Breast epithelium (tissue), 4 donors: ENCODE results near the gene TESMIN. TPM values are rescaled to one million over a fixed set of nuclear protein-coding genes. Genes with fewer than 3 reads are reported as not detected.

Source experiments
- DNase-seq, 2 donors: peaks; one replicate each; pipeline ENCODE4 v3.0.0-alpha.2; 2019; ENCODE audit warnings: low spot score in 2 of 2
- H3K27ac ChIP-seq, 2 donors: fragments of 200-600 bp; sonication (generic) in 1 of 2; one replicate each; pipeline ENCODE4 v1.5.1; 2016 to 2019; ENCODE audit warnings: mild to moderate bottlenecking in 1 of 2
- H3K27me3 ChIP-seq, 2 donors: fragments of 200-600 bp; sonication (generic) in 1 of 2; one replicate each; pipeline versions ENCODE4 v1.5.1 to v1.6.0; 2017 to 2019; ENCODE audit warnings: control low read depth in 1 of 2, mild to moderate bottlenecking in 1 of 2
- H3K36me3 ChIP-seq: fragments of 200-600 bp; one replicate; pipeline ENCODE4 v1.5.1; 2019
- H3K4me1 ChIP-seq, 2 donors: fragments of 200-600 bp; sonication (generic); one replicate each; pipeline ENCODE4 v1.5.1; 2016 to 2019; ENCODE audit warnings: control low read depth in 1 of 2
- H3K4me3 ChIP-seq, 3 donors: fragments of 200-600 bp; sonication (generic); 1 replicate in 2 of 3; 2 replicates in 1 of 3; pipeline ENCODE4 v1.5.1; 2016 to 2019; ENCODE audit warnings: mild to moderate bottlenecking in 3 of 3, moderate library complexity in 2 of 3
- H3K9me3 ChIP-seq, 2 donors: fragments of 200-600 bp; sonication (generic) in 1 of 2; one replicate each; pipeline ENCODE4 v1.5.1; 2016 to 2019; ENCODE audit warnings: control low read depth in 1 of 2
- CTCF ChIP-seq, 3 donors: fragments of 450-650 bp; IDR thresholded peaks; one replicate each; pipeline ENCODE4 v1.5.1; 2016 to 2017; ENCODE audit warnings: antibody characterized with exemption in 3 of 3, mild to moderate bottlenecking in 3 of 3, moderate library complexity in 3 of 3
- POLR2A ChIP-seq: fragments of 450-650 bp; IDR thresholded peaks from one replicate; pipeline ENCODE4 v1.6.1; 2016; ENCODE audit warnings: antibody characterized with exemption, mild to moderate bottlenecking, moderate library complexity
- POLR2AphosphoS5 ChIP-seq, 3 donors: sonication (generic); formaldehyde crosslinking; IDR thresholded peaks; one replicate each; pipeline ENCODE4 v1.6.1; 2017; ENCODE audit warnings: antibody characterized with exemption in 3 of 3
- intact Hi-C: fragments of 100-400 bp; cut with DNase I; formaldehyde crosslinking; loops from one replicate; pipeline ENCODE4 v1.15.1; 2023; ENCODE audit warnings: low total_unique reads
- total RNA-seq, 3 donors: library from RNA; depleted of rRNA; stranded (reverse); fragments of >200 nt; gene quantifications; one replicate each; pipeline ENCODE4 v1.1.0, GENCODE V29; 2016

The TESMIN gene
- total RNA-seq, 3 donors from 2014 or later, result 0.48 to 9.8 (median 6.9) TPM

DNA sequence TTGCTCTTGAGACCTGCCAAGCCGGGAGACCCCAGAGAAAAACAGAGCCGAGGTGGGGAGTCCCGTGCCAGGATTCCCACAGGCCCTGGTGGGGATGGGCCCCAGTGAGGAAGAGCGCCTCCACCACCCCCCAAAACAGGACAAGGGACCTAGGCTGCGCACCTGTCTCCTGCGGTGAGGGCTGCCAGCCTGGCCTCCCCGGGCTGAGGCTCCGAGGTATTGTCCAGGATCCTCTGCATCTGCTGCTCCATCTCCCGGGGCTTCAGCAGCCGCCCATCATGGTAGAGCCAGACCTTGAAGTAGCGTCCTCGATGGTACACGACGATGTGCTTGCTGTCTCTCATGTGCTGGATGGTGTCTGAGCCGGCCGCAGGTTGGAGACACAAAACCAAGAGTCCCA lies 33.3 kb upstream of the TESMIN start:
- TF ChIP-seq POLR2AphosphoS5 (IDR thresholded peaks at IDR 0.05), result no peak
- TF ChIP-seq POLR2A, result no peak
- TF ChIP-seq CTCF (IDR thresholded peaks at IDR 0.05), result no peak
- Histone ChIP-seq H3K36me3 (no peaks in the 10 kb centered on the region), H3K4me1 (no peaks in the 10 kb centered on the region), H3K27me3 (no peaks in the 10 kb centered on the region), H3K27ac (no peak overlapping the region), H3K9me3 (no peaks in the 10 kb centered on the region), H3K4me3 (no peak overlapping the region)
- intact Hi-C loops, result no loop called here
- DNase-seq, result no peak

DNA sequence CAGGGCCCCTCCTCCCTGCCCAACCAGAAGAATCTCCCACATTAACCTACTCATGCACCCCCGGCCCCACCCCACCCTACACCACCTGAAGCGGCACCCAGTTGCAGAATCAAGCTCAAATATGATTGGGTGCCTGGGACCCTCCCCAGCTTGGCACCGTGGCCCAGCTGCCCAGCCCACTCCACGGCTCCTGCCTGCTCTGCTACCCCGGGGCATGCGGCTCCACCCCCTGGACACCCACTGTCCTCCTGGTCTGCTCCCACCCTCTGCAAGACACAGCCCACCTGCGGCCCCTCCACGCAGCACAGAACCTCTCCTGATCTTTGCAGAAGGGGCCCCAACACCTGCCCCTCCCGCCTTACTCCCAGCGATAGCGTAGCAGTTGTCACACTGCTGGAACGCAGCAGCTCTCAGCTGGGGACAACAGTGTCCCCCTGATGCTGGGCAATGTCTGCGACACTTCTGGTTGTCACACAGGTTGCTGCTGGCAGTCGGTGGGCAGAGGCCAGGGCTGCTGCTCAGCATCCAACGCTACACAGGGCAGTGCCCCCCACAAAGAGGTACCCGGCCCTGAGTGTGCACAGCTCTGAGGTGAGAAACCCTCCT lies 32.0 kb upstream of the TESMIN start:
- no peaks in the 10 kb centered on the region for H3K36me3 ChIP-seq

GRCh38 chr11:68782711-68783110 lies 31.4 kb upstream of the TESMIN start:
- H3K9me3 ChIP-seq, result no peaks in the 10 kb centered on the region
- H3K4me3 ChIP-seq, result no peak overlapping the region
- H3K36me3 ChIP-seq, result no peaks in the 10 kb centered on the region
- H3K27me3 ChIP-seq, result no peaks in the 10 kb centered on the region
- no peak overlapping the region for H3K27ac ChIP-seq
- DNase-seq, result no peak
- H3K4me1 ChIP-seq, result no peaks in the 10 kb centered on the region
- no peak for TF ChIP-seq POLR2A
- TF ChIP-seq CTCF (IDR thresholded peaks at IDR 0.05), result no peak
- no peak for TF ChIP-seq POLR2AphosphoS5 (IDR thresholded peaks at IDR 0.05)
- intact Hi-C loops, result no loop called here

More for the DNA sequence above, 32.0 kb upstream of the TESMIN start:
- Histone ChIP-seq H3K9me3 (no peaks in the 10 kb centered on the region), H3K4me1 (no peaks in the 10 kb centered on the region), H3K27me3 (no peaks in the 10 kb centered on the region), H3K27ac (no peak overlapping the region), H3K4me3 (no peak overlapping the region)
- TF ChIP-seq POLR2A (no peak), CTCF (IDR thresholded peaks at IDR 0.05) (no peak), POLR2AphosphoS5 (IDR thresholded peaks at IDR 0.05) (no peak)
- intact Hi-C loops, result no loop called here
- no peak for DNase-seq

DNA sequence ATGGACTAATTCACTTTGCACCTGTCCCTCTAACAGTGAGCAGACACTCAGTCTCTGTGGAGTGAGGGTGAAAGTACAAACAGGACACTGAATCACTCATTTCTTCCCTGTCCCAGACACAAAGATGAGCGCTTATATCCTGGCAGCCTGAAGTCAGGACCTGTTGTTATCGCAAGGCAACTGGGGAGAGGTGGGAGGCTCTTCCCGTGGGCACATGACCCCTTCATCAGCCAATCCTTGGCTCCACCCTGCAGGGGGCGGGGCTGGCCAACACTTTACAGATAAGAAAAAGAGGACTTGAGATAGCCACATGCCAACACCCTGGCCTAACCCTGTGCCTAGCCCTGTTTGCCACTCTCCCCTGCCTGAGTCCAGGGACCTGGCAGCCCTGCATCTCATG lies 29.5 kb upstream of the TESMIN start:
- no peaks in the 10 kb centered on the region for H3K36me3 ChIP-seq
- H3K27me3 ChIP-seq, result no peaks in the 10 kb centered on the region
- no peak overlapping the region for H3K4me3 ChIP-seq
- TF ChIP-seq POLR2AphosphoS5 (IDR thresholded peaks at IDR 0.05), result no peak
- no peak for TF ChIP-seq CTCF (IDR thresholded peaks at IDR 0.05)
- no peak for TF ChIP-seq POLR2A
- no peak for DNase-seq
- no peak overlapping the region for H3K27ac ChIP-seq
- no peaks in the 10 kb centered on the region for H3K9me3 ChIP-seq
- H3K4me1 ChIP-seq, result no peaks in the 10 kb centered on the region
- intact Hi-C loops, result no loop called here

DNA sequence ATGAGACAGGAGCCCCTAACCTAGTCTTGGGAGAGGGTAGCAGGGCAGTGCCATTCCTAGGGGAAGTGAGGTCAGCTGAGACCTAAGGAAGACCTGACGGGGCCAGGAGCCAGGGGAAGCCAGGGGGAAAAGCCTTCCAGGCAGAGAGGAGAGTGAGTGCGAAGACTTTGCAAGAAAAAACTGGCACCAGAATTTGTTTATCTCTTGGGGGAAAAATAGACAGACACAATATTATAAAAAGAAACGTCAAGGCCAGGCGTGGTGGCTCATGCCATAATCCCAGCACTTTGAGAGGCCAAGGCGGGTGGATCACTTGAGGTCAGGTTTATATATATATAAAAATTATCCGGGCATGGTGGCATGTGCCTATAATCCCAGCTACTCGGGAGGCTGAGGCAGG lies 26.9 kb upstream of the TESMIN start:
- Histone ChIP-seq H3K27ac (no peak overlapping the region), H3K27me3 (no peaks in the 10 kb centered on the region), H3K9me3 (no peaks in the 10 kb centered on the region), H3K36me3 (no peaks in the 10 kb centered on the region), H3K4me3 (no peak overlapping the region), H3K4me1 (no peaks in the 10 kb centered on the region)
- intact Hi-C loops, result no loop called here
- no peak for TF ChIP-seq POLR2AphosphoS5 (IDR thresholded peaks at IDR 0.05)
- no peak for TF ChIP-seq POLR2A
- no peak for TF ChIP-seq CTCF (IDR thresholded peaks at IDR 0.05)
- DNase-seq, result no peak
